Liver (tissue), 9 donors: ENCODE measurements around the gene MGAT4A. TPM values are rescaled to one million over a fixed set of nuclear protein-coding genes. Genes with fewer than 3 reads are reported as not detected.

Experiments
- DNase-seq: peaks from one replicate; pipeline ENCODE4 v3.0.0-alpha.2; 2017; ENCODE audit warnings: low spot score
- H3K27ac ChIP-seq, 2 donors: one replicate each; pipeline ENCODE4 v1.7.0; 2013; ENCODE audit warnings: inconsistent platforms in 2 of 2, low read length in 2 of 2, control low read depth in 1 of 2, low read depth in 1 of 2, mild to moderate bottlenecking in 1 of 2
- H3K27me3 ChIP-seq, 4 donors: one replicate each; pipeline versions ENCODE4 v1.6.1 to v1.7.0; 2013; ENCODE audit warnings: low read length in 3 of 4, inconsistent platforms in 1 of 4, mild to moderate bottlenecking in 1 of 4, moderate library complexity in 1 of 4; ENCODE audit not compliant: control insufficient read depth in 4 of 4, insufficient read depth in 4 of 4
- H3K36me3 ChIP-seq, 4 donors: one replicate each; pipeline versions ENCODE4 v1.6.1 to v1.7.0; 2013; ENCODE audit warnings: low read length in 3 of 4, mild to moderate bottlenecking in 3 of 4, low read depth in 1 of 4, moderate library complexity in 1 of 4; ENCODE audit not compliant: control insufficient read depth in 4 of 4, insufficient read depth in 3 of 4
- H3K4me1 ChIP-seq, 4 donors: one replicate each; pipeline versions ENCODE4 v1.6.1 to v1.7.0; 2013; ENCODE audit warnings: low read length in 3 of 4, mild to moderate bottlenecking in 3 of 4, moderate library complexity in 1 of 4; ENCODE audit not compliant: control insufficient read depth in 4 of 4, insufficient read depth in 4 of 4
- H3K4me3 ChIP-seq, 3 donors: one replicate each; pipeline versions ENCODE4 v1.6.1 to v1.7.0; 2013; ENCODE audit warnings: low read length in 3 of 3, control low read depth in 1 of 3, low read depth in 1 of 3, mild to moderate bottlenecking in 1 of 3
- H3K9ac ChIP-seq, 2 donors: one replicate each; pipeline ENCODE4 v1.7.0; 2013; ENCODE audit warnings: low read length in 2 of 2, mild to moderate bottlenecking in 2 of 2, moderate library complexity in 2 of 2, control low read depth in 1 of 2, low read depth in 1 of 2
- H3K9me3 ChIP-seq, 4 donors: one replicate each; pipeline versions ENCODE4 v1.6.1 to v1.7.0; 2013; ENCODE audit warnings: low read length in 3 of 4; ENCODE audit not compliant: control insufficient read depth in 4 of 4
- EGR1 ChIP-seq, 2 donors: IDR thresholded peaks; 2 replicates each; pipeline ENCODE4 v1.6.1; 2016 to 2018; ENCODE audit warnings: antibody characterized with exemption in 2 of 2, low read depth in 2 of 2
- FOXA1 ChIP-seq: IDR thresholded peaks from 2 replicates; pipeline ENCODE4 v1.6.1; 2016; ENCODE audit warnings: antibody characterized with exemption
- FOXA2 ChIP-seq: IDR thresholded peaks from 2 replicates; pipeline ENCODE4 v1.6.1; 2016; ENCODE audit warnings: antibody characterized with exemption
- GABPA ChIP-seq, 2 donors: IDR thresholded peaks in 1 of 2; conservative IDR thresholded peaks in 1 of 2; 2 replicates each; pipeline ENCODE4 v1.6.1; 2016; ENCODE audit warnings: antibody characterized with exemption in 2 of 2, mild to moderate bottlenecking in 1 of 2, moderate library complexity in 1 of 2
- HNF4A ChIP-seq, 2 donors: conservative IDR thresholded peaks; 2 replicates each; pipeline ENCODE4 v1.6.1; 2016; ENCODE audit warnings: antibody characterized with exemption in 2 of 2, mild to moderate bottlenecking in 2 of 2
- HNF4G ChIP-seq: IDR thresholded peaks from 2 replicates; pipeline ENCODE4 v1.6.1; 2016; ENCODE audit warnings: antibody characterized with exemption
- JUND ChIP-seq, 2 donors: IDR thresholded peaks; 2 replicates each; pipeline ENCODE4 v1.6.1; 2016; ENCODE audit warnings: antibody characterized with exemption in 2 of 2
- NR2F2 ChIP-seq: IDR thresholded peaks from 2 replicates; pipeline ENCODE4 v1.6.1; 2016; ENCODE audit warnings: antibody characterized with exemption
- RAD21 ChIP-seq, 2 donors: IDR thresholded peaks; 2 replicates each; pipeline ENCODE4 v1.6.1; 2016; ENCODE audit warnings: antibody characterized with exemption in 2 of 2, mild to moderate bottlenecking in 2 of 2
- RXRA ChIP-seq, 2 donors: IDR thresholded peaks; 2 replicates each; pipeline ENCODE4 v1.6.1; 2017 to 2018; ENCODE audit warnings: antibody characterized with exemption in 2 of 2, mild to moderate bottlenecking in 1 of 2
- SP1 ChIP-seq: IDR thresholded peaks from 2 replicates; pipeline ENCODE4 v1.6.1; 2018; ENCODE audit warnings: antibody characterized with exemption, mild to moderate bottlenecking
- TAF1 ChIP-seq: conservative IDR thresholded peaks from 2 replicates; pipeline ENCODE4 v1.6.1; 2016; ENCODE audit warnings: antibody characterized with exemption, mild to moderate bottlenecking
- YY1 ChIP-seq: IDR thresholded peaks from 2 replicates; pipeline ENCODE4 v1.6.1; 2016; ENCODE audit warnings: antibody characterized with exemption, mild to moderate bottlenecking
- WGBS: extraction: QIAGEN DNeasy Blood & Tissue Kit; methylation state at CpG from one replicate; pipeline ENCODE4 v1.1.7; 2013; 5-methylcytosine and 5-hydroxymethylcytosine counted together
- polyA plus RNA-seq, 2 donors: library from polyadenylated mRNA; stranded (reverse) in 1 of 2; unstranded in 1 of 2; fragments of 200-250 nt in 1 of 2; fragments of >200 nt in 1 of 2; fragmentation: Nextera tagmentation in 1 of 2; extraction: Ambion mirVana in 1 of 2; gene quantifications; one replicate each; pipeline versions ENCODE4 v1.2.1 to v1.2.3, GENCODE V29; 2013 to 2015
- total RNA-seq, 2 donors: library from RNA; depleted of rRNA; stranded (reverse); fragments of >200 nt; gene quantifications; one replicate each; pipeline ENCODE4 v1.2.3, GENCODE V29; 2014
- TF ChIP-seq, protein P1 (sequence below): IDR thresholded peaks from 2 replicates; pipeline ENCODE4 v1.6.1; 2016; ENCODE audit warnings: antibody characterized with exemption, mild to moderate bottlenecking
- TF ChIP-seq, protein P2 (sequence below): fragments of 150-350 bp; IDR thresholded peaks from 2 replicates; pipeline ENCODE4 v1.5.1; 2017; ENCODE audit warnings: improper control_type of control experiment, low read depth, low read length; ENCODE audit not compliant: missing input control
- TF ChIP-seq, protein P3 (sequence below): IDR thresholded peaks from 2 replicates; pipeline ENCODE4 v1.6.1; 2016; ENCODE audit warnings: antibody characterized with exemption
- TF ChIP-seq, protein P4 (sequence below): IDR thresholded peaks from 2 replicates; pipeline ENCODE4 v1.6.1; 2016; ENCODE audit warnings: antibody characterized with exemption
- TF ChIP-seq, protein P5 (sequence below): IDR thresholded peaks from 2 replicates; pipeline ENCODE4 v1.6.1; 2016; ENCODE audit warnings: antibody characterized with exemption
- donor health status: healthy.
- donor health status: healthy.
- donor health status: healthy.
- donor health status: healthy.
- donor health status: healthy.

MGAT4A gene
- total and polyA plus RNA-seq, 4 donors, result 2.7 to 17.3 (median 5.4) TPM

DNA sequence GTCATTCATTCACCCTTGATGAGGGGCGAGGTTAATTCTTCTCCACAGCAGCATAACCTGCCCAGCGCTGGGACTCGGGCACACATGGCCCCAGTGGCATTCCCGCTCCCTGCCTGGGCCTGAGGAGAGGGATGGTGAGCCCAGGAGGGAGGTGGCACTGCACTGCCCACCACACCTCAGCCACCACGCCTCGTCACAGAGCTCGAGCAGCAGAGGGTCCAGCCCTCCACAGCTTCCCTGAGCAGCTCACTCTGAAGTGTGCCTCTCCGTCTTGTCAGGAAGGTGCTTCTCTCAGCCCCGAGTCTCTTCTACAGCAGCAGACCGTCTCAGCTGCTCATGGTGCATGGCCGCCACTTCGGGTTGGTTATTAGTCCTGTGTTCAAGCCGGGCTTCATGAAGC lies 157.5 kb downstream of the MGAT4A start:
- Histone ChIP-seq H3K27ac (no peak overlapping the region), H3K4me3 (no peak overlapping the region), H3K27me3 (no peaks in the 10 kb centered on the region), H3K9ac (no peak overlapping the region), H3K36me3 (peaks cover 2 to 37% (median 12%) of the 10 kb centered on the region in 4 donors), H3K9me3 (no peaks in the 10 kb centered on the region), H3K4me1 (no peaks in the 10 kb centered on the region)
- TF ChIP-seq YY1 (no peak), FOXA2 (no peak), JUND (IDR thresholded peaks at IDR 0.05) (no peak), GABPA (IDR thresholded peaks at IDR 0.05 in 1 of 2, conservative IDR thresholded peaks at IDR 0.05 in 1 of 2) (no peak), TAF1 (no peak), HNF4G (no peak), EGR1 (IDR thresholded peaks at IDR 0.05; ENCODE audit: low read depth in 2 of 2) (no peak), FOXA1 (no peak), HNF4A (conservative IDR thresholded peaks at IDR 0.05) (no peak), NR2F2 (no peak), RAD21 (IDR thresholded peaks at IDR 0.05) (no peak), RXRA (IDR thresholded peaks at IDR 0.05) (no peak), SP1 (no peak)
- TF ChIP-seq, protein P1, sequence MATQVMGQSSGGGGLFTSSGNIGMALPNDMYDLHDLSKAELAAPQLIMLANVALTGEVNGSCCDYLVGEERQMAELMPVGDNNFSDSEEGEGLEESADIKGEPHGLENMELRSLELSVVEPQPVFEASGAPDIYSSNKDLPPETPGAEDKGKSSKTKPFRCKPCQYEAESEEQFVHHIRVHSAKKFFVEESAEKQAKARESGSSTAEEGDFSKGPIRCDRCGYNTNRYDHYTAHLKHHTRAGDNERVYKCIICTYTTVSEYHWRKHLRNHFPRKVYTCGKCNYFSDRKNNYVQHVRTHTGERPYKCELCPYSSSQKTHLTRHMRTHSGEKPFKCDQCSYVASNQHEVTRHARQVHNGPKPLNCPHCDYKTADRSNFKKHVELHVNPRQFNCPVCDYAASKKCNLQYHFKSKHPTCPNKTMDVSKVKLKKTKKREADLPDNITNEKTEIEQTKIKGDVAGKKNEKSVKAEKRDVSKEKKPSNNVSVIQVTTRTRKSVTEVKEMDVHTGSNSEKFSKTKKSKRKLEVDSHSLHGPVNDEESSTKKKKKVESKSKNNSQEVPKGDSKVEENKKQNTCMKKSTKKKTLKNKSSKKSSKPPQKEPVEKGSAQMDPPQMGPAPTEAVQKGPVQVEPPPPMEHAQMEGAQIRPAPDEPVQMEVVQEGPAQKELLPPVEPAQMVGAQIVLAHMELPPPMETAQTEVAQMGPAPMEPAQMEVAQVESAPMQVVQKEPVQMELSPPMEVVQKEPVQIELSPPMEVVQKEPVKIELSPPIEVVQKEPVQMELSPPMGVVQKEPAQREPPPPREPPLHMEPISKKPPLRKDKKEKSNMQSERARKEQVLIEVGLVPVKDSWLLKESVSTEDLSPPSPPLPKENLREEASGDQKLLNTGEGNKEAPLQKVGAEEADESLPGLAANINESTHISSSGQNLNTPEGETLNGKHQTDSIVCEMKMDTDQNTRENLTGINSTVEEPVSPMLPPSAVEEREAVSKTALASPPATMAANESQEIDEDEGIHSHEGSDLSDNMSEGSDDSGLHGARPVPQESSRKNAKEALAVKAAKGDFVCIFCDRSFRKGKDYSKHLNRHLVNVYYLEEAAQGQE, result no peak
- TF ChIP-seq, protein P2, sequence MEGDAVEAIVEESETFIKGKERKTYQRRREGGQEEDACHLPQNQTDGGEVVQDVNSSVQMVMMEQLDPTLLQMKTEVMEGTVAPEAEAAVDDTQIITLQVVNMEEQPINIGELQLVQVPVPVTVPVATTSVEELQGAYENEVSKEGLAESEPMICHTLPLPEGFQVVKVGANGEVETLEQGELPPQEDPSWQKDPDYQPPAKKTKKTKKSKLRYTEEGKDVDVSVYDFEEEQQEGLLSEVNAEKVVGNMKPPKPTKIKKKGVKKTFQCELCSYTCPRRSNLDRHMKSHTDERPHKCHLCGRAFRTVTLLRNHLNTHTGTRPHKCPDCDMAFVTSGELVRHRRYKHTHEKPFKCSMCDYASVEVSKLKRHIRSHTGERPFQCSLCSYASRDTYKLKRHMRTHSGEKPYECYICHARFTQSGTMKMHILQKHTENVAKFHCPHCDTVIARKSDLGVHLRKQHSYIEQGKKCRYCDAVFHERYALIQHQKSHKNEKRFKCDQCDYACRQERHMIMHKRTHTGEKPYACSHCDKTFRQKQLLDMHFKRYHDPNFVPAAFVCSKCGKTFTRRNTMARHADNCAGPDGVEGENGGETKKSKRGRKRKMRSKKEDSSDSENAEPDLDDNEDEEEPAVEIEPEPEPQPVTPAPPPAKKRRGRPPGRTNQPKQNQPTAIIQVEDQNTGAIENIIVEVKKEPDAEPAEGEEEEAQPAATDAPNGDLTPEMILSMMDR, result no peak
- TF ChIP-seq, protein P3, sequence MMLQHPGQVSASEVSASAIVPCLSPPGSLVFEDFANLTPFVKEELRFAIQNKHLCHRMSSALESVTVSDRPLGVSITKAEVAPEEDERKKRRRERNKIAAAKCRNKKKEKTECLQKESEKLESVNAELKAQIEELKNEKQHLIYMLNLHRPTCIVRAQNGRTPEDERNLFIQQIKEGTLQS, result no peak
- TF ChIP-seq, protein P4, sequence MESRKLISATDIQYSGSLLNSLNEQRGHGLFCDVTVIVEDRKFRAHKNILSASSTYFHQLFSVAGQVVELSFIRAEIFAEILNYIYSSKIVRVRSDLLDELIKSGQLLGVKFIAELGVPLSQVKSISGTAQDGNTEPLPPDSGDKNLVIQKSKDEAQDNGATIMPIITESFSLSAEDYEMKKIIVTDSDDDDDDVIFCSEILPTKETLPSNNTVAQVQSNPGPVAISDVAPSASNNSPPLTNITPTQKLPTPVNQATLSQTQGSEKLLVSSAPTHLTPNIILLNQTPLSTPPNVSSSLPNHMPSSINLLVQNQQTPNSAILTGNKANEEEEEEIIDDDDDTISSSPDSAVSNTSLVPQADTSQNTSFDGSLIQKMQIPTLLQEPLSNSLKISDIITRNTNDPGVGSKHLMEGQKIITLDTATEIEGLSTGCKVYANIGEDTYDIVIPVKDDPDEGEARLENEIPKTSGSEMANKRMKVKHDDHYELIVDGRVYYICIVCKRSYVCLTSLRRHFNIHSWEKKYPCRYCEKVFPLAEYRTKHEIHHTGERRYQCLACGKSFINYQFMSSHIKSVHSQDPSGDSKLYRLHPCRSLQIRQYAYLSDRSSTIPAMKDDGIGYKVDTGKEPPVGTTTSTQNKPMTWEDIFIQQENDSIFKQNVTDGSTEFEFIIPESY, result no peak
- TF ChIP-seq, protein P5, sequence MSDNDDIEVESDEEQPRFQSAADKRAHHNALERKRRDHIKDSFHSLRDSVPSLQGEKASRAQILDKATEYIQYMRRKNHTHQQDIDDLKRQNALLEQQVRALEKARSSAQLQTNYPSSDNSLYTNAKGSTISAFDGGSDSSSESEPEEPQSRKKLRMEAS, result no peak
- 97% methylated on average over 13 of the region's 13 CpGs for WGBS
- DNase-seq, result no peak
